ENCODE data around the gene FLRT2. TPM values are rescaled to one million over a fixed set of nuclear protein-coding genes. Genes with fewer than 3 reads are reported as not detected.

Gene FLRT2
- total RNA-seq, 1 donor from 2014 or later = 0.17 TPM

DNA sequence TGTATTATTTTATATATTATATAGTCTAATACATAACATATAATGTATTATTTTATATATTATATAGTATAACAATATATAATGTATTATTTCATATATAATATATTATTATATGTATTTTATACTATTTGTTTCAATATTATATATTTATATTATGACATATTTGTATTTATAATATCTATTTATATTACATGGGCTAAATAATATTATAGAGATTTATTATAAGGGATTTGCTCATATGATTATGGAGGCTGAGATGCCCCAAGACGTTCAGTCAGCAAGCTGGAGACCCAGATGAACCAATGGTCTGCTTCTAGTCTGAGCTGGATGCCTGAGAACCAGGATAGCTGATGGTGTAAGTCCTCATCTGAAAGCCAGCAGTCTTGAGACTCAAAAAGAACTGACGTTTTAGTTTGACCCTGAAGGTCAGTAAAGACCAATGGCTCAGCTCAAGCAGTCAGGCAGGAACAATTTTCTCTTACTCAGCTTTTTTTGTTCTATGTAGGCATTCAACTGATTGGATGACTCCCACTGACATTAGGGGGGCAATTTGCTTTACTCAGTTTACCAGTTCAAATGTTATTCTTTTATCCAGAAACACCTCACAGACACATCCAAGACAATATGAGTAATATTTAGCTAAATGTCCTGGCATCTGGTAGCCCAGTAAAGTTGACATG is 130.4 kb downstream of the FLRT2 start:
- DNase-seq (ENCODE audit: low read depth) = no peak
- H3K4me3 ChIP-seq (ENCODE audit: low read depth, low read length) = no peak overlapping the region
- TF ChIP-seq, protein P1, sequence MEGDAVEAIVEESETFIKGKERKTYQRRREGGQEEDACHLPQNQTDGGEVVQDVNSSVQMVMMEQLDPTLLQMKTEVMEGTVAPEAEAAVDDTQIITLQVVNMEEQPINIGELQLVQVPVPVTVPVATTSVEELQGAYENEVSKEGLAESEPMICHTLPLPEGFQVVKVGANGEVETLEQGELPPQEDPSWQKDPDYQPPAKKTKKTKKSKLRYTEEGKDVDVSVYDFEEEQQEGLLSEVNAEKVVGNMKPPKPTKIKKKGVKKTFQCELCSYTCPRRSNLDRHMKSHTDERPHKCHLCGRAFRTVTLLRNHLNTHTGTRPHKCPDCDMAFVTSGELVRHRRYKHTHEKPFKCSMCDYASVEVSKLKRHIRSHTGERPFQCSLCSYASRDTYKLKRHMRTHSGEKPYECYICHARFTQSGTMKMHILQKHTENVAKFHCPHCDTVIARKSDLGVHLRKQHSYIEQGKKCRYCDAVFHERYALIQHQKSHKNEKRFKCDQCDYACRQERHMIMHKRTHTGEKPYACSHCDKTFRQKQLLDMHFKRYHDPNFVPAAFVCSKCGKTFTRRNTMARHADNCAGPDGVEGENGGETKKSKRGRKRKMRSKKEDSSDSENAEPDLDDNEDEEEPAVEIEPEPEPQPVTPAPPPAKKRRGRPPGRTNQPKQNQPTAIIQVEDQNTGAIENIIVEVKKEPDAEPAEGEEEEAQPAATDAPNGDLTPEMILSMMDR (conservative IDR thresholded peaks at IDR 0.05; ENCODE audit: low read depth, low read length) = no peak

DNA sequence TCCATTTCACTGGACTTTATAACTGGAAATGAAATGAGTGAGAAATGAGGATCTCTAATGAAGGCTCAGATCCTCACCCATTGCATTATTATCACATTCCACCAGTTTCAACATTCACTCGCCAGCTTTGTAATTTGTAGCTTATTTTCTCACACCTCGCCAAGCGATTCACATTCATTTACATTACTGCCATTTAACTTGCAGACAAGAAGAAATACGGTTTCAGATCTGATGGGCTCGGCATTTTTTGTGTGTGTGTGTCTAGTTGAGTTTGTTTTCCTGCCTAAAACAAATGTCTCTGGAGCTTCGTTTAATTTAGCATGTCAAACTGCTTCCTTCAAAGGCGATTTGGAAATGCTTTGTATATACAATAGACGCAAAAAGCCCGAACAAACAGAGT is 132.2 kb downstream of the FLRT2 start:
- no peak overlapping the region for H3K4me3 ChIP-seq (ENCODE audit: low read depth, low read length)
- TF ChIP-seq, protein P1 (conservative IDR thresholded peaks at IDR 0.05; ENCODE audit: low read depth, low read length) = no peak
- DNase-seq (ENCODE audit: low read depth) = no peak

DNA sequence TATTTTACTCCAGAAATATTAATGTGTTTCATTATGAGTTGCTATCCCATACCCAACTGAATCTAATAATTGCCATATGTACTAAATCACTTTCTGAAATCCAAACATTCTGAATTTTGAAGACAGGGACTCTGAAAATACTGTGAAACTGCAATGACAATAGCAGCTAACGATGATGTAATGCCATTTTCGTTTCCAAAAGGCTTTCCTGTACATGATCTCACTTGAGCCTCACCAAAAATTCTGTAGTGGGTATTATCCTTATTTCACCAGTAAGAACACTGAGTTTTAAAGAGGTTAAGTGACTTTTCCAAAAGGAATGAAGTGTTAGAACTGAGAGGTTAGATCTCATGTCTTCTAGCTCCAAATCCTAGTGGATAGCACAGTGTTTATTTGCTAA is 133.3 kb downstream of the FLRT2 start:
- TF ChIP-seq, protein P1 (conservative IDR thresholded peaks at IDR 0.05; ENCODE audit: low read depth, low read length) = no peak
- DNase-seq (ENCODE audit: low read depth) = no peak
- no peak overlapping the region for H3K4me3 ChIP-seq (ENCODE audit: low read depth, low read length)

DNA sequence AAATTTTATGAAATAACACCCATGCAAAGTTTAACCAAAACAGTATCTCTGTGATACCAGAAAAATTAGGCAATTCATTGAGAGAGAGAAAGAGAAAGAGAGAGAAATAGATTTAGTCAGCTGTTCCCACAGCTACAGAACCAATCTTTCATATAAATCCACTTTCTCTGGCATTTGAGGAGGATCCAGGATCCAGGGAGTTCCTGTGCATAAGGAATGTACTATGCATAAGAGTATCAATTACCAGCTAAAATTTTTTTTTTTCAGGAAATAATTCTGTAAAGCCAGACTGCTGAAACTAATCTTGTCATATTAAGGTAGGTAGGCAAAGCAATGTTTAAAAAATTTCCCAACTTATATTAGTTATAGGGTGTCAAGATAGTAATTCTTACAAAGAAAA is 133.7 kb downstream of the FLRT2 start:
- no peak overlapping the region for H3K4me3 ChIP-seq (ENCODE audit: low read depth, low read length)
- DNase-seq (ENCODE audit: low read depth) = no peak
- TF ChIP-seq, protein P1 (conservative IDR thresholded peaks at IDR 0.05; ENCODE audit: low read depth, low read length) = no peak

DNA sequence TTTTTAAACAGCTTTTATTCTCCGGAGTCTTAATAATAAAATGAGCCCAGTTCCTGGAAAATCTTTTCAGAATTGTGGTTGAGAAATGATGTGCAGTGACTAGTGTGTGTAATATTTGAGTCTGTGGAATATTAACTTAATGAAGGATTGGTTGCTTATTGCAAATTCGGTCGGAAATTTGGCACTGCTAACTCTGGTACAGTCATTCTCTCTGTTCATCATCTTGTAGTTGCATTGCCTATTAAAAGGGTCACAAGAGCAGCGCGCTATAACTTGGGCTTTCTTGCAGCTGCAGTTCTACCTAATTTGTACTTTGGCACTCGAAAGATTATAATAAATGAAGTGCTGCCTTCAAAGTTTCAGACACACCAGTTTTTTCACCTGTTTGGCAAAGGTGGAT is 146.0 kb downstream of the FLRT2 start:
- no peak overlapping the region for H3K4me3 ChIP-seq (ENCODE audit: low read depth, low read length)
- DNase-seq (ENCODE audit: low read depth) = no peak
- TF ChIP-seq, protein P1 (conservative IDR thresholded peaks at IDR 0.05; ENCODE audit: low read depth, low read length) = no peak

DNA sequence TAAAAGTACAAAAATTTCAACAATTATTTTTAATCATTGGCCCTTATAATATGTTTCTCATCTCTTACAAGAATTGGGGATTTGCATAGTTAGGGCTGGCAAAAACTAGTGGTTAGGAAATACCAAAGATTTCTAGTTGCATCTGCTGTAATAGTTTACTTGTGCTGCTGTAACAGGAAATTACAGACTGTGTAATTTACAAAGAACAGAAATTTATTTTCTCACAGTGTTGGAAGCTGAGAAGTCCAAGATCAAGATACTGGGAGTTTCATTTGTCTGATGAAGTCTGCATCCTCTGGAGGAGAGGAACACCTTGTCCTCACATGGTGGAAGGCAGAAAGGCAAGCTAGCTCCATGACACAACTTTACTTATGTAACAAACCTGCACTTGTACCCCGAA is 157.0 kb downstream of the FLRT2 start:
- no peak for DNase-seq (ENCODE audit: low read depth)
- no peak overlapping the region for H3K4me3 ChIP-seq (ENCODE audit: low read depth, low read length)
- TF ChIP-seq, protein P1 (conservative IDR thresholded peaks at IDR 0.05; ENCODE audit: low read depth, low read length) = no peak

DNA sequence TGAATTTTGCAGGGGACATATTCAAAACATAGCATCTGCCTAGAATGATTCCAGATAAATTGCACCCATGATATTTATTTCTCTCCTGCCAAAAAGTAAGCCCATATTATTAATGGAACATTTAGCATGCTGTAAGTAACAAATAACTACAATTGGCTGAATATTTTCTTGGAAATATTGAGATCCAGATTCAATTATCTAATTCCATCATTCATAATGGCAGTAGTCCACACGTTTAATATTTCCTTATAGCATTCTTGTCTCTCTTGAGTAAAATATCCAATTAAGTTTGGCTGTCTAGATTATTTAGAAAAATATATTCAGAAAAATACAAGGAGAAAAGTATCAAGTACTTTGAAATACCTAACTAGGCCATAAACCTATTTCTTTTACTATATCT is 157.5 kb downstream of the FLRT2 start:
- TF ChIP-seq, protein P1 (conservative IDR thresholded peaks at IDR 0.05; ENCODE audit: low read depth, low read length) = no peak
- no peak overlapping the region for H3K4me3 ChIP-seq (ENCODE audit: low read depth, low read length)
- no peak for DNase-seq (ENCODE audit: low read depth)

All from epithelial cell of proximal tubule (primary cell).